ENCODE measurements around the gene STRIP1. TPM values are rescaled to one million over a fixed set of nuclear protein-coding genes. Genes with fewer than 3 reads are reported as not detected.

STRIP1 gene
- total RNA-seq, 2 donors from 2014 or later: 18.2 to 19.0 TPM

DNA sequence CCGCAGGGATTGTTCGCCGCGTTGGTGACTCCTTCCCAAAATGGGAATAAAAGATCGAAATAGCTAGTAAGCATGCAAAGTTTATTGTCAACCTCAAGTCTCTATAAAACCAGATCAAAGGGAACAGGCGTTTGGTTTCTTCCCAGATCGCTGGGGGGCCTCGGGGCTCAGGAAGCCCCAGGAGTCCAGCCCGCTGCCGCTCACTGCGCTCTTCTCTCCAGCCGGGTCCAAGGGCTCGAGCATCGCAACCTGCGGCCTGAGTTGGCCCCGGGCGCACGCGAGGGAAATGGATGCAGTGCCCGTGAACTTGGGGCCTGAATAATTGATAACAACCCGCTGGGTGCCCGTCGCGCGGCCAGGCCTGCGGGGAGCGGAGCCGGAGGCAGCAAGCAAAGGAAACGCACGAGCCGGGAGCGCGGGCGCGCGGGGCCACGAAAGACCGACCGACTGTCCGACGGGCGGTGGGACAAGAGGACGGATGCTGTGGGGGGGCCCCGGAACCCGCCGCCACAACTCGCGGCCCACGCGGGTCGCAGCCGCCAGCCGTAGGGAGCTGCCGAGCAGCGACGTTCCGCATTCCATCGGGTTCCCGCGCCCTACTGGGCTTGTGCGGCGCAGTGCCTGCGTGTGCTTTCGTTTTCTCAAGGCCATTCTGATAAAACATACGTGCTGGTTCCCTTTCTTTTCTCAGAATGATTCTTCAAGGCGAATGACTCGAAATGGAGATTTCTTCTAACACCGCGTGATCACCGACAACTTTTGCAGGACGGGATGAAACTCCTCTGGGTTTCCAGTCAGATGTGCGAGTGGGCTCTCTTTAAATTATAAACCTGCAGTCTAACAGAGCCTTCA lies 50.0 kb downstream of the STRIP1 start:
- intact Hi-C loops (cut with DNase I): no loop called here
- peak; percentile 67 for DNase-seq
- ATAC-seq: peak; percentile 83

- ATAC-seq (no peak), DNase-seq (no peak)
- intact Hi-C loops (cut with DNase I): no loop called here
Measured at GRCh38 chr1:110085671-110086070, 51.2 kb downstream of the STRIP1 start.

GRCh38 chr1:110086961-110087360 lies 52.5 kb downstream of the STRIP1 start:
- intact Hi-C loops (cut with DNase I): no loop called here
- ATAC-seq: no peak
- no peak for DNase-seq

- no peak for DNase-seq
- peak; percentile 59 to 67 for ATAC-seq
- intact Hi-C loops (cut with DNase I): no loop called here
Measured at GRCh38 chr1:110087812-110088738, 53.7 kb downstream of the STRIP1 start.

- intact Hi-C loops (cut with DNase I): no loop called here
- no peak for ATAC-seq
- DNase-seq: no peak
Measured at GRCh38 chr1:110088739-110089316, 54.4 kb downstream of the STRIP1 start.

- intact Hi-C loops (cut with DNase I): no loop called here
- ATAC-seq (no peak), DNase-seq (no peak)
Measured at GRCh38 chr1:110089561-110090275, 55.3 kb downstream of the STRIP1 start.

- ATAC-seq: no peak
- intact Hi-C loops (cut with DNase I): no loop called here
- DNase-seq: no peak
Measured at GRCh38 chr1:110091381-110091780, 57.0 kb downstream of the STRIP1 start.

- DNase-seq (no peak), ATAC-seq (no peak)
- intact Hi-C loops (cut with DNase I): no loop called here
Measured at GRCh38 chr1:110091791-110092190, 57.4 kb downstream of the STRIP1 start.

- no peak for ATAC-seq
- intact Hi-C loops (cut with DNase I): no loop called here
- no peak for DNase-seq
Measured at GRCh38 chr1:110092991-110093390, 58.6 kb downstream of the STRIP1 start.

DNA sequence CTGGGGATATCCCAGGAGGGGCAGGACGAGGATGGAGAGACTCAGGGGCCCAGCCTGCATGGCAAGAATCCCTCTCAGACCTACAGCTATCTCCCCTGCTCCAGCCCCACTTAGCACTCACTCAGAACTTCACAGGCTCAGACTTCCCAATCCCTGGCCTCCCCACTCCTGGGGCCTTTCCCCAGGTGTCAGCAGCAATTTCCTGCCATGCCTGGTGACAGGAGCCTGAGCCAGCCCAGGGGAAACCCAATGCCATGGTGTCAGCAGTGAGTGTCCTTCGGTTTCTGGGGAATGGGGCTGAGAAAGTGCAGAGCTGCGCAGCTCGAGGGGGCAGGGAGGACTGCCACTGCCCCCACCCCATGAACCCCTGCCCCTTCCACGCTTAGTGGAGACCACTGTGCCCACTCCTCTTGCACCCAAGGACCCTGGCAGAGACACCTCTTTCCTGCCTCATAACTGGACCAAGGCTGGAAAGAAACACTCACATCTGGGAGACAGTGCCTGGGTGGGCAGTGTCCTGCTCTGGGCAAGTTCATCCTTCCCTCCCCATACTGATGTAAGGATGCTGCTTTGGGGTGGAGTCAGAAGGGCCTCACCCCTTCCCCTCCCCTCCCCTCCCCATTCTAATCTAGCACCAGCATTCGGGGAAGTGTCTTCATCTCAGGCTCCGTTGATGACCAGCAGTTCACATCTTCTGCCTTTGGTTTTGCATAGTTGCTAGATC lies 60.7 kb downstream of the STRIP1 start:
- intact Hi-C loops (cut with DNase I): no loop called here
- ATAC-seq (no peak), DNase-seq (no peak)

GRCh38 chr1:110097507-110098221 lies 63.2 kb downstream of the STRIP1 start:
- ATAC-seq (no peak), DNase-seq (no peak)
- intact Hi-C loops (cut with DNase I): no loop called here

DNA sequence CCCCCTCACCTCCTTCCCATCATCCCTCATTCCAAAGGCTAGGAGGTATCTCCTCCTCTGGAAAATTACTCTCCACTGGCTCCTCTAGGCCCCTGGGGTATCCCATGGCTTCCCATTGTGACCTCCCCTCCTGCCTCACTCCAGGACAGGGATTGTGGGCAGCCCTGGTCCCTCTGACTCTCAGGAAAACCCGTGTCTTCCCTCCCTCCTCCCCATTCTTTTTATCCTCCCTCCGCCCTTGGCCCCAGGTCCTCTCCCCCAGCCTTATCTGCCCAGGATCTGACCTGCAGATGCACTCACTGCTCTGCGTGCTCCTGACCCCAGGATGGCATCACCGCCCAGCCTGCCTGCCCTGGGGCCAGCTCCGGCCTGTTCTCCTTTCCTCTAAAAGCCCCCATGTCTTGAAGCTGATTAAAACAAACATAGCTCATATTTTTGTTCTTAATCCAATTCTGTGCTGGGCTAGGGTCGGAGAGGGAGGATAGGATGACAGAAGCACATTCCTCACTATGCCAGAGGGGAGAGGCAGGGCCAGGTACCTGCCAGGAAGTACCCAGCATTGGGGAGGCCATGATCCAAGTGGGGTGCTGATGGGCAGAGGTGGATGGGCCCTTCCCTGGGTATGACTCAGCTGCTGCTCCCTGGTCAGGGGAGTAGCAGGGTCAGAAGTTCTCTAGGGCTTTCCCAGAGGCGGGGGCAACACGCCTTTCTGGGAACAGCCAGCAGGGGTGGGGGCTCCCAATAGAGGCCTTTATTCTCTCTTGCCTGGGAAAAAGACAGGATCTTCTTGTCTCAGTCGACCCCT lies 64.0 kb downstream of the STRIP1 start:
- no peak for DNase-seq
- intact Hi-C loops (cut with DNase I): no loop called here
- peak; percentile 23 to 64 for ATAC-seq

- intact Hi-C loops (cut with DNase I): loop anchor here in 1 of 2 donors (10.0 kb wide), 1 partner anchor 46 kb away; no protein-coding TSS in a partner anchor
- ATAC-seq: no peak
- no peak for DNase-seq
Measured at GRCh38 chr1:110100335-110100734, 65.9 kb downstream of the STRIP1 start.

DNA sequence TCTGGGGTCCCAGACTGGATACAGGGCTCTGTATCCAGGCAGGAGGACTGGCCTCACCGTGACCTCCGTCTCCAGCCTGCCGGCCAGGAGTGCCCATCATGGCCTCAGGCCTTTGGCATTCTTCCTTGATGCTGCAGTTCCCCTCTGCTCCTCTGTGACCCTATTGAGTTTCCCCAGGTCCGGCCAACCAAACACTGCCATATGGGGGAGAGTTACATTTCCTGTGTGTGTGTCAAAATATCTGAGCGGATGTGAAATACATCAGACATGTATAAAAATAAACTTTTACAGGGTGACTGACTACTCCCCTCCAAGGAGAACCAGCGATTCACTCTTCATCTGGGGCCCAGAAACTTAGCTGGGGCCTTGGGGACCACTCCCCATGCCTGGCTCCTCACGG lies 67.7 kb downstream of the STRIP1 start:
- DNase-seq: no peak
- no peak for ATAC-seq
- intact Hi-C loops (cut with DNase I): loop anchor here in 1 of 2 donors (10.0 kb wide), 1 partner anchor 47 kb away; no protein-coding TSS in a partner anchor
